ENCODE results near the gene NME4.

Gene NME4

GRCh38 chr16:369275-369865, 27.6 kb upstream of the NME4 start:
- no peak for TF ChIP-seq GATA1 (IDR thresholded peaks at IDR 0.05; ENCODE audit: low read depth, low read length)
- no peak for TF ChIP-seq POLR2A (IDR thresholded peaks at IDR 0.05; ENCODE audit: low read length)

GRCh38 chr16:369866-370436, 27.0 kb upstream of the NME4 start:
- TF ChIP-seq POLR2A (IDR thresholded peaks at IDR 0.05; ENCODE audit: low read length): no peak
- TF ChIP-seq GATA1 (IDR thresholded peaks at IDR 0.05; ENCODE audit: low read depth, low read length): no peak
- no peak for DNase-seq

More at GRCh38 chr16:369275-369865, 27.6 kb upstream of the NME4 start:
- DNase-seq: peak in 1 of 2 experiments; percentile 38

GRCh38 chr16:370443-370842, 26.6 kb upstream of the NME4 start, which contains the start of gene MRPL28:
Gene MRPL28 (minus strand): TSS chr16:370538. CDS start chr16:370218, 320 bp downstream.
- TF ChIP-seq POLR2A (IDR thresholded peaks at IDR 0.05; ENCODE audit: low read length): peak; percentile 41
- TF ChIP-seq GATA1 (IDR thresholded peaks at IDR 0.05; ENCODE audit: low read depth, low read length): no peak
- peak; percentile 96 to 97 for DNase-seq

- no peak for TF ChIP-seq GATA1 (IDR thresholded peaks at IDR 0.05; ENCODE audit: low read depth, low read length)
- no peak for TF ChIP-seq POLR2A (IDR thresholded peaks at IDR 0.05; ENCODE audit: low read length)
- DNase-seq: no peak
Observed at GRCh38 chr16:370979-371514, 26.0 kb upstream of the NME4 start.

- TF ChIP-seq POLR2A (IDR thresholded peaks at IDR 0.05; ENCODE audit: low read length) (no peak), GATA1 (IDR thresholded peaks at IDR 0.05; ENCODE audit: low read depth, low read length) (no peak)
- DNase-seq: no peak
Observed at GRCh38 chr16:371515-372301, 25.3 kb upstream of the NME4 start.

- no peak for DNase-seq
- no peak for TF ChIP-seq POLR2A (IDR thresholded peaks at IDR 0.05; ENCODE audit: low read length)
- no peak for TF ChIP-seq GATA1 (IDR thresholded peaks at IDR 0.05; ENCODE audit: low read depth, low read length)
Observed at GRCh38 chr16:372302-372983, 24.6 kb upstream of the NME4 start.

- TF ChIP-seq POLR2A (IDR thresholded peaks at IDR 0.05; ENCODE audit: low read length): no peak
- TF ChIP-seq GATA1 (IDR thresholded peaks at IDR 0.05; ENCODE audit: low read depth, low read length): no peak
- DNase-seq: no peak
Observed at GRCh38 chr16:373020-373598, 23.9 kb upstream of the NME4 start.

- TF ChIP-seq GATA1 (IDR thresholded peaks at IDR 0.05; ENCODE audit: low read depth, low read length): no peak
- TF ChIP-seq POLR2A (IDR thresholded peaks at IDR 0.05; ENCODE audit: low read length): no peak
- DNase-seq: no peak
Observed at GRCh38 chr16:373848-374615, 23.0 kb upstream of the NME4 start.

GRCh38 chr16:374616-374926, 22.4 kb upstream of the NME4 start:
- no peak for DNase-seq
- TF ChIP-seq GATA1 (IDR thresholded peaks at IDR 0.05; ENCODE audit: low read depth, low read length) (no peak), POLR2A (IDR thresholded peaks at IDR 0.05; ENCODE audit: low read length) (no peak)

GRCh38 chr16:375212-375611, 21.8 kb upstream of the NME4 start:
- no peak for DNase-seq
- TF ChIP-seq POLR2A (IDR thresholded peaks at IDR 0.05; ENCODE audit: low read length) (no peak), GATA1 (IDR thresholded peaks at IDR 0.05; ENCODE audit: low read depth, low read length) (no peak)

GRCh38 chr16:375927-376816, 20.8 kb upstream of the NME4 start:
- no peak for TF ChIP-seq POLR2A (IDR thresholded peaks at IDR 0.05; ENCODE audit: low read length)
- TF ChIP-seq GATA1 (IDR thresholded peaks at IDR 0.05; ENCODE audit: low read depth, low read length): no peak
- DNase-seq: no peak

- no peak for TF ChIP-seq GATA1 (IDR thresholded peaks at IDR 0.05; ENCODE audit: low read depth, low read length)
- no peak for TF ChIP-seq POLR2A (IDR thresholded peaks at IDR 0.05; ENCODE audit: low read length)
- no peak for DNase-seq
Observed at GRCh38 chr16:376817-377418, 20.1 kb upstream of the NME4 start.
